ENCODE measurements around the gene SMYD3. TPM values are rescaled to one million over a fixed set of nuclear protein-coding genes. Genes with fewer than 3 reads are reported as not detected.

SMYD3 gene
- total and polyA plus RNA-seq, 2 of the 13 experiments (the other 11 are each of a cell fraction or from before 2014, with no cell fraction given): 27.7 to 35.8 TPM

- no peak for TF ChIP-seq ZNF33A (CRISPR knock-in tag; IDR thresholded peaks at IDR 0.05; ENCODE audit: borderline replicate concordance)
- no peak for TF ChIP-seq CREB1 (IDR thresholded peaks at IDR 0.05)
- TF ChIP-seq CREB1 (CRISPR knock-in tag; IDR thresholded peaks at IDR 0.05): peak; percentile 63
- TF ChIP-seq ZNF615 (CRISPR knock-in tag; IDR thresholded peaks at IDR 0.05; ENCODE audit: borderline replicate concordance): no peak
- peak; percentile 61; the same call in 1 of the 2 replicates for TF ChIP-seq ZBTB37 (CRISPR knock-in tag; IDR thresholded peaks at IDR 0.05)
- TF ChIP-seq ZNF326 (CRISPR knock-in tag; IDR thresholded peaks at IDR 0.05; ENCODE audit: borderline replicate concordance): no peak
- peak; percentile 68; the same call in 1 of the 2 replicates for TF ChIP-seq RCOR2 (CRISPR knock-in tag; IDR thresholded peaks at IDR 0.05)
- TF ChIP-seq ZNF264 (CRISPR knock-in tag; IDR thresholded peaks at IDR 0.05): peak; percentile 87; the same call in 1 of the 2 replicates
- TF ChIP-seq SOX6 (IDR thresholded peaks at IDR 0.05): no peak
- peak; percentile 88 for TF ChIP-seq SOX6 (CRISPR knock-in tag; IDR thresholded peaks at IDR 0.05)
- 0 out of 2 replicates have a peak, but pooled peaks have one; percentile 21 for TF ChIP-seq TFAP4 (IDR thresholded peaks at IDR 0.05; ENCODE audit: borderline replicate concordance, low read depth)
- no peak for TF ChIP-seq ZMAT3 (CRISPR knock-in tag; conservative IDR thresholded peaks at IDR 0.05)
- TF ChIP-seq HHEX (CRISPR knock-in tag; IDR thresholded peaks at IDR 0.05): no peak
- TF ChIP-seq ZZZ3 (CRISPR knock-in tag; IDR thresholded peaks at IDR 0.05; ENCODE audit: borderline replicate concordance): no peak
- TF ChIP-seq SMC3 (IDR thresholded peaks at IDR 0.05; ENCODE audit: low read length): peak; percentile 6; the same call in 1 of the 2 replicates
- peak in 1 of 2 experiments; percentile 33; a peak in 1 of 4 replicates for TF ChIP-seq REST (IDR thresholded peaks at IDR 0.05; ENCODE audit: borderline replicate concordance in 1 of 2, low read depth in 1 of 2, low read length in 2 of 2)
- no peak for TF ChIP-seq NR3C1 (CRISPR knock-in tag; IDR thresholded peaks at IDR 0.05)
- TF ChIP-seq ZNF12 (CRISPR knock-in tag; IDR thresholded peaks at IDR 0.05): peak; percentile 80
- TF ChIP-seq MATR3 (CRISPR knock-in tag; IDR thresholded peaks at IDR 0.05): no peak
- TF ChIP-seq GATAD2A (CRISPR knock-in tag; IDR thresholded peaks at IDR 0.05): peak; percentile 97
- TF ChIP-seq BCL6 (CRISPR knock-in tag; IDR thresholded peaks at IDR 0.05): peak; percentile 93
- TF ChIP-seq MXI1 (IDR thresholded peaks at IDR 0.05; ENCODE audit: borderline replicate concordance, low read depth, low read length): peak; percentile 44; the same call in 1 of the 3 replicates
- peak; percentile 78 for TF ChIP-seq FOSL2 (CRISPR knock-in tag; IDR thresholded peaks at IDR 0.05)
- TF ChIP-seq ZNF644 (CRISPR knock-in tag; IDR thresholded peaks at IDR 0.05; ENCODE audit: low read depth): peak; percentile 96
- peak; percentile 90; the same call in 1 of the 2 replicates for TF ChIP-seq FOXJ3 (CRISPR knock-in tag; IDR thresholded peaks at IDR 0.05; ENCODE audit: borderline replicate concordance)
- TF ChIP-seq ZNF558 (CRISPR knock-in tag; IDR thresholded peaks at IDR 0.05; ENCODE audit: borderline replicate concordance): no peak
- TF ChIP-seq NFKB2 (CRISPR knock-in tag; IDR thresholded peaks at IDR 0.05; ENCODE audit: borderline replicate concordance): peak; percentile 37; the same call in 1 of the 2 replicates
These were observed 330.7 kb downstream of the SMYD3 start (continued) for GRCh38 chr1:246176126-246177024.
